Measurements from ENCODE around the gene PRSS33.

DNA sequence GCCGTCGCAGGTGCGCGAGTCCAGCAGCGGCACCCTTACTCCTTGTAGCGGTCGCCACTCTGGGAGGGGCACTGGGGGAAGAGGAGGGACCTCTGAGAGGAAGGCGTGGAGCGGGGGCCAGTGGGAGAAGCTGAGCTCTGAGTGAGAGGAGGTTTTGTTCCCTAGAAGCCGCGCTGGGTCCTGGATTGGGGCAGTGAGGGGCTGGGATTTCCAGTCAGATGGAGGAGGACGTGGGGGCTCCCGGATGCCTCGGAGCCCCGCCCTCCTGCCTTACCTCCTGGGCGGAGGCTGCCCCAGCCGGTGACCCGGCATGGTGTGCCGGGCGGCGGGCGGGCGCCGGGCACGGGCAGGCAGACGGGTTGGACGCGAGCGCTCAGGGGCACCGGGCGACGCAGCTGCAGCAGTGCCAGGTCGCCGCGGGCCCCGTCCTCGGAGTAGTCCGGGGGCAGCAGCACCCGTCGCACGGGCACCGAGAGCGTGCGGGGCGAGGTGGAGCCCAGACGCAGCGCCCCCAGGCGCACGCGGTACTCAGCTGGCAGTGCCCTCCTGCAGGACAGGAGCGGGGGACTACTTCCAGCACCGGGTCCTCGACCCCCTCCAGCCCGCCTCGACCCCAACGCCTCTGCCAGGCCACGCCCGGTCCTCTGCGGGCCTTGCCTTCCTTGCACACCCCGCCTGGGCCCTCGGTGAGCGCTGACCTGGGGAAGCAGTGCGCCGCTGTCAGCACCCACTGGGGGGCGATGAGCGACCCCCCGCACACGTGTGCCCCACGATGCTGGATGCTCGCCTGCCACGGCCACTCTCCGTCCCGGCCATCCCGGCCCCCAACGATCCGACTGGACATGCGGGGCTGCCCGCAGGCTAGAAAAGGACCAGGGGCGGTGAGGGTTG is 2.0 kb downstream of the PRSS33 start:
- TF ChIP-seq GATA2 (IDR thresholded peaks at IDR 0.05; ENCODE audit: low read depth, low read length) (no peak), GATA3 (IDR thresholded peaks at IDR 0.05; ENCODE audit: low read depth, low read length) (no peak)

All from SH-SY5Y (cell line).